Measurements from ENCODE around the gene PLAAT1. TPM values are rescaled to one million over a fixed set of nuclear protein-coding genes. Genes with fewer than 3 reads are reported as not detected.

PLAAT1 gene
- 5.0 TPM for total RNA-seq

- peak; percentile 89 for DNase-seq
These were observed at the start of gene PLAAT1 for GRCh38 chr3:193240850-193241706. TSS of gene PLAAT1 (plus strand) at chr3:193241222. CDS start at chr3:193255651, 14,429 bp downstream.

DNA sequence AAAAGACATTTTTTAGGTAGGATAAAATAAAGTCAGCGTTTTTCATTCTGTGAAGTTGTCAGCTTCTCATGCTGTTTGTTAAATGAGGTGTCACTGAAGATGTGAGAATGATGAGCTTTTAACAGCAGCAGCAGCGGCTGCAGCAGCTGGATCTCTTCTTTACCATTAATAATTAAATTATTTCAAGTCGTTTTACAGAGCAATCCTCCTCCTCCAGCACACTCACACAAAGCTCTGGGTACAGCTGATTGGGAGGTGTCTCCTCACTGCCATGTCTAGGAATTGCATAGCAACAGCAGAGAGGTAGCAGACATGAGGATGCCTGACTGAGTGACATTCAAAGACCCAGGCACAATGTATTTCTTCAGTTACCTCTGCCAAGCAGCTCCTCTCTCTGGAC is 46.7 kb upstream of the PLAAT1 start:
- peak; percentile 16 for DNase-seq

DNA sequence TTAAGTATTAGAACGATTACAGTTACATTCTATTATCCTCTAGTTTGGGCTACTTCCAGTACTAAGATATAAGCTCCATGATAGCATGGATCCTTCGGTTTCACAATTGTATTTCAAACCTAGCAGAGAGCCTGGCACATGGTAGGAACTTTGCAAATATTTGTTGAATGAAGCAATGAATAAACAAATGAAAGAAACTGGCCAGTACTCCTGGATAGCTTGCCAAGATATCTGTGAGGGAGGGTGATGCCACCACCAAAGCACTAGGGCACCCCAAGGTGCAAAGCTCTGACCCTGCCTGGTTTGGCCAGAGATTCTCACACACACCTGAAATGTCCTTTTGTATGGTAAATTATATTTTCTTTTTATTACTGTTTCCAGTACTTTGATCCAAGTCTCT is 44.3 kb upstream of the PLAAT1 start:
- no peak for DNase-seq

- DNase-seq = no peak
These were observed 33.4 kb upstream of the PLAAT1 start for GRCh38 chr3:193207290-193208273.

DNA sequence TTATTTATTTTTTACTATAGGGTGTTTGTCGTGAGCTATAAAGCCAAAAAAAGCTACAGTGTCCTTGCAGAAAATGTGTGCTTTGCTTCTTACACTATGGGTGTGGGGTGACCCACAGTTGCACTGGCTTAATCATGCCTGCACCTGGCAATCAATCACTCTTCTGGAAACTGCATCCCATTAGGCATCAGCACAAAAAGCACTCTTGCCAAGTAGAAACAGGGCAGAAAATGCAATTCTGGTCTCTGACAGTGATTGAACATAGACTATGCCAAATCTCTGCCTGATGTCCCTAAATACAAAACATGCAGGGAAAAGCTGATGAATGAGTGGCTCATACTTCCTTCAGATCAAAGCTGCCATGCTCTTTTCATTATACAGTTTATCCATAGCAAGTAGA is 30.4 kb upstream of the PLAAT1 start:
- DNase-seq = no peak

DNA sequence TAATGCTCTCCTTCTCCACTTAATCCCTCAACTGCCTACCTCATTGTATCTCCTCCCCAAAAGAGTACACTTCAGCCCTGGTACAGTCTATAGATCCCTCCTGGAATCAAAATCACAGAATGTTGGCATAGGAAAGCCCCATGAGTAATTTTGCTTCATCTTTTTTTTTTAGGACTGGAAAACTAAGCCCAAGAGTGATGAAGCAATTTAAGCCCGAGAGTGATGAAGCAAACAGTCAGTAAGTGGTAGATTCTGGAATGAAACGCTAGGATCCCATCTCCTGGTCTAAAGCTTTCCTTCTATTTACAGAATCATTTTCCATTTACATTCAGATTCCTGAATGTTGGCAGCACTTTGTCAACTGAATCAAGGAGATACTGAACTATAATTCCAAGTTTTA is 29.8 kb upstream of the PLAAT1 start:
- DNase-seq = no peak

DNA sequence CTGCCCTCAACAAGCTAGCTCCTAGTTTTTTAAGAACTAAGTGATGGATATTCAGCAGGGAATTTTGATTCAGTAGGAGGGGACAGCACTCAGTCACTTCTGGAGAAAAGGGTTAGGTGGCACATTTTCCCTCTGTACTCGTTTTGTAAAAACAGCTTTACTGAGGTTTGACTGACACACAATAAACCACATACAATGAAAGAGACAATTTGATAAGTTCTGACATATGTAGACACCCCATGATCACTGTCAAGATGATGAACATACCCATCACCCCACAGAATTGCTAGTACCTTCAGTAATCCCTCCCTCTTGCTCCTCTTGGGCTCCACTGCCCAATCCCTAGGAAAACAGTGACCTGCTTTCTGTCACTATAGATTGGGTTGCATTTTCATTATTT is 29.0 kb upstream of the PLAAT1 start:
- DNase-seq = no peak

- DNase-seq = no peak
These were observed 28.2 kb upstream of the PLAAT1 start for GRCh38 chr3:193212844-193213243.

DNA sequence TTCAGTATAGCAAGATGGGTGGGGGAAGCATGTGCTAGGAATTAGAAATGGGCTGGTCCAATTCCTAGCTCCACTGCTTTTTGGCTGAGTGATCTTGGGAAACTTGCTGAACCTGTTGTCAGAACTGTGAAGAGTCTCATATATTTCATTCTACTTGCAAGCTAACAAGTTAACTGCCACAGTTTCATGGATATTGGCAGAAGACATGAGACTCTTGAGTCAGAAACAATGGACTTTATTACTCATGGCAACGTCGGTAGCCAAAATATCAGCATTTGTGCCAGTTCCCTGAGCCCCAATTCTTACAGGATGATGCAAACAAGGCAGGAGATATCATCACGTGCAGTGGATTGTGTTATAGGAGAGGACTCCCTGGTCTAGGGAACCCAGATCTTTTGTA is 26.6 kb upstream of the PLAAT1 start:
- DNase-seq = no peak

- DNase-seq = no peak
These were observed 15.5 kb upstream of the PLAAT1 start for GRCh38 chr3:193225302-193226125.

DNA sequence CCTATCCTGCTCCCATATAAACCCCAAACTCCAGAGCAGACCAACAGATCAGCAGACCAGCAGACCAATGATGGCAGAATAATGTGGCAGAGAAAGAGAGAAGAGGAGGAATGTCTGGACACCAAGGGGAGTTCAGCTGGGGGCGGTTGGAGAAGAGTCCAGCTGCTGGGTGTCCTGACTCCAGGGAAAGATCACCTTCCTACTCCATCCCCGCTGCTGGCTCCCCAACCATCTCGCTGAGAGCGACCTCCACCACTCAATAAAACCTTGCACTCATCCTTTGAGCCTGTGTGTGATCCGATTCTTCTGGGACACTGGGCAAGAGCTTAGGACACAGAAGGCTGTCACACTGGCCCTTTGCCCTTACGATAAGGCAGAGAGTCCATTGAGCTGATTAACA is 12.8 kb upstream of the PLAAT1 start:
- DNase-seq = no peak

- no peak for DNase-seq
These were observed 11.1 kb upstream of the PLAAT1 start for GRCh38 chr3:193229851-193230420.

DNA sequence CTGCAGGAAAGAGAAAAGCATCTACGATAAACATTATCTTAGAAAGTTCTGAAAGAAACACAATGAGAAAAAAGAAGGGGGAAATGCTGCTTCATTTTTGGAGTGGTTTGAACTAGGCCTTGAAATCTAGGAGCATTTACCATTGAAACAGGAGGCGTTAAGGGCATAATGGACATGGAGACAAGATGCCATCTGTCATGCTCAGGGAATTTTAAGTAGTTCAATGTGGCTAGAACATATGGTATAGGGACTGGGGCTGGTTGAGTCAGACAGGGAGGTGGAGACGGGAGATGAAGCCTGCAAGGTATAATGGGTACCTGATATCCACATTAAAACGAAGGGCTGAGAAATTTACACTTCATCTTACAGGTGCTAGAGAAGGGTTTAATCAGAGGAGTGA is 10.4 kb upstream of the PLAAT1 start:
- peak; percentile 27 for DNase-seq

DNA sequence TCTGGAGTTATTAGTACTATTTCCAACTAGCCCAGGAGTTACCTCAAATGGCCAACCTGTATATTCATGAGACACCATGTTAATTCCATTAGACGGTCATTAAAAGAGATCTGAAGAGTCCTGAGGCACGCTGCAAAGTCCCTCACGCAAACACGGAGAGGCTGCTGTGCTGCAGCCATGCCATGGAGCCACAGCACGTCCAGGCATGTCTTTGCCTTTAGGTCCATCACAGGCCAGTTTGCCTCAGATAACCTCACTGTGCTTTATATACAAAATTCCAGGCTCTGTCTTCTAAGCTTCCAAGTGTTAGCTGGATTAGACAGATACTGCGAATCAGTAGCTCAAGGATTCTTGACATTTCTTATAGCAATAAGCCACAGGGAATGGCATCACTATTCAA is 9.8 kb upstream of the PLAAT1 start:
- DNase-seq = no peak

DNA sequence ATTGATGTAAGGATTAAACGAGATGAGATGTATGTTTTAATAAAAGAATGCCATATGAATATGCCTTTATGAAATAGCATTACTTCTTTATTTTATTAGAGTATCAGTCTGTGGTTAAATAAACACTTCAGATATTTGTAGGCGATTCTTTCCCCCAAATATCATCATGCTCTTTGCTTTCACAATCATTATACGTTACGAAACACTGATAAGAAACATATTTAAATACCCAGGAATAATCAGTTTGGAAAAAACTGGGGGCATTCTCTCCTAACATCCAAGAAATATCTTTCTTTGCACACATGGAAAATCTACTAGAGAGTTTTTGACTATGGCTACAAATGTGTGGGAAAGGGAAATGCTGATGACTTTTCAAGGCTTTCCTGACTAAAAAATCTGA is 4.4 kb upstream of the PLAAT1 start:
- no peak for DNase-seq

DNA sequence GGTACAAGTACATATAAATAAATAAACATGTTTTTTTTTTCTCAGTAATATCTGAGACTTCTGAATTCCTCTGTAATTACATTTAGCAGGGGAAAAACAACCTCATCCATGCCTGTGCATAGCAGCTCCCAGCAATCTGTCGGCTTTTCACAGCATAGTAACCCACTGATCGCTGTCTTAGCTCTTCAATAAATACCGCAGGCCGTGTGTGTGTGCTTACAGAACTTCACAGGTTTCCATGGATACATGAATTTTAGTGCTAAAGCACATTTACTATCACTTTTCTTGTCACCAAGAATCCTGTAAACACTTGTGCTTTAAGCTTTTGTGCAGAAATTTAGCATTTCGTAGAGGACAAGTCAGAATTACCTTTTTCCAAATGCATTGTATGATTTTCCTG is 4.0 kb upstream of the PLAAT1 start:
- DNase-seq = no peak

DNA sequence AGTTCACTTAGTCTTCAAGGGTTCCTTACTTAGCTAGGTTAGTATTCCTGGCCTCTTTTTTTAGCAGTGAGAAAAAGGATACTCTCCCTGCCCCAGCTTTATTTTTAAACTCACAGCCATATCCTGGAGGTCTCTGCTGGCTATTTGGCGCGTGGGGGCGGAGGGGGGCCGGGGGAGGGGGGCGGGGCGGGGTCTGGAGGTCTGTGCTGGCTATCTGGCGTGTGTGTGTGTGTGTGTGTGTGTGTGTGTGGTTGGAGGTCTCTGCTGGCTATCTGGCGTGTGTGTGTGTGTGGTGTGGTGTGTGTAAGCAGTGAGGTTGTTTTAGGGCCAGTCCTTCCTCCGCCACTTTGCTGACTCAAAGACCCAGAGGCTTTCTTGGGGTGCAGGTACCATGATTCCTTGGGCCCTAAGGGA is 579 bp upstream of the PLAAT1 start:
- peak; percentile 65 for DNase-seq

DNA sequence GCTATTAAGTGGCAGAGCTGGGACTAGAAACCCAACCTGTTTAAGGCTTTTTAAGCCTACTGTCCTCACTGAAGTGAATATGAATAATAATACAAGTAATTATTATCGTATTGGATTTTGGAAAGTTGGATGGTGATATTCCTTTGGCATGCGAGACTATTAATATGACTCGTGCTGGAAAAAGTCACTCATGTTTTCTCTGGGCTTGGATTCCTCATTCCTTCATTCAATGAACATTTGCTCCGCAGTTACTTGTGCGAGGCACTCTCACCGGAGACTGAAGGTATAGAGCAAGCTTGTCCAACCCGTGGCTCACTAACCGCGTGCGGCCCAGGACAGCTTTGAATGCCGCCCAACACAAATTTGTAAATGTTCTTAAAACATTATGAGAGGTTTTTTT is 694 bp downstream of the PLAAT1 start:
- no peak for DNase-seq

GRCh38 chr3:193243571-193243970 is 2.5 kb downstream of the PLAAT1 start:
- no peak for DNase-seq

GRCh38 chr3:193248848-193249468 is 7.9 kb downstream of the PLAAT1 start:
- DNase-seq = no peak

DNA sequence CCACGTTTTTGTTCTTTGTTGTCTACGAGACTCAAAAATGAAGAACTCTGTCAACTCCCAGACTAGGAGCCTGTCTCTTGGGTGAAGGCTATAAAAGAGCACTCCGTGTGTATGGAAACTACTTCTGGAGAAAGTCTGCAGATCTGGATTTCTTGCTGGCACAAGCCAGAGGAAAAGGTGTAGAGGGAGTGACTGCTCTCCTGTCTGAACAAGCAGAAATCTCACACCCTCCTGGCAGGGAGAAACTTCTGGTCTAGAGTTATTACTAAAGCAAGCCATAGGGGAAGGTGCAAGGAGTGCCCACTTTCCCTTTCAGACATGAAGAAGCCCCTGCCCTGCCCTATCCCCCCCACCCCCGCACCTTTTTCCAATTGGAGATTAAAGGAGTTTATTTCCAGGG is 9.5 kb downstream of the PLAAT1 start:
- no peak for DNase-seq
